Renal cortex interstitium (tissue), 11 donors: ENCODE measurements around the gene PLA2G3. TPM values are rescaled to one million over a fixed set of nuclear protein-coding genes. Genes with fewer than 3 reads are reported as not detected.

ENCODE experiments used
- DNase-seq, 11 donors: peaks; one replicate each; pipeline ENCODE4 v3.0.0-alpha.2; 2013; ENCODE audit warnings: low read depth in 9 of 11, low spot score in 4 of 11; ENCODE audit errors: extremely low read depth in 1 of 11
- polyA plus RNA-seq, 3 donors: library from polyadenylated mRNA; unstranded; fragments of 120-200 nt; gene quantifications; one replicate each; pipeline ENCODE4 v1.2.1, GENCODE V29; 2013; ENCODE audit not compliant: insufficient read length in 3 of 3

The PLA2G3 gene
- polyA plus RNA-seq, 3 donors = 0.06 to 0.22 (median 0.11) TPM

DNA sequence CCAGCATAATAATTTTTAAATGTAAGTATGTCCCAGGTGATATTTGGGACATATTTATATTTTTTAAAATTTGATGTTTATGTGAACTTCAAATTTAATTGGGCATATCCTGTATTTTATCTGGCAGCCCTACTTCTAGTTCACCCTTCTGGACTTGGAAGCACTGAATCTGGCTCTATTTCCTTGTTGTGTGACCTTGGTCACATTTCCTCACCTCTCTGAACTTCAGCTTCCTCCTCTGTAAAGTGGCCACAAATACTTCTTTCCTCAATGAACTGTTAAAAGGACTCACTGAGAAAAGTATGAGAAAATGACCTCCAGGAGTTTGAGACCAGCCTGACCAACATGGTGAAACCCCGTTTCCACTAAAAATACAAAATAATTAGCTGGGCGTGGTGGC is 11.6 kb upstream of the PLA2G3 start:
- DNase-seq = no peak

DNA sequence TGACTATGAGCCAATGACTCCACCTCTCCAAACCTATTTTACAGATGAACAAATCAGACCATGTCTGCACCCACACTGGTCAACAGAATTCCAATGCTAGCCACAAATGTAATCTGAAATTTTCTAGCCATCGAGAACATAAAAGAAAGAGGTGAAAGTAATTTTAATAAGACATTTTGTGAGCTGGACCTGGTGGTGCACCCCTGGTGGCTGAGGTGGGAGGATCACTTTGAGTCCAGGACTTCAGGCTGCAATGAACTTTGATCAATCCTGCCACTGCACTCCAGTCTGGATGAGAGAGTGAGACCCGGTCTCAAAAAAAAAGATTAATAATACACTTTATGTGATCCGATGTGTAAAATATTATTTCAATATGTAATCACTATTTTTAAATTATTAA is 10.3 kb upstream of the PLA2G3 start:
- no peak for DNase-seq

DNA sequence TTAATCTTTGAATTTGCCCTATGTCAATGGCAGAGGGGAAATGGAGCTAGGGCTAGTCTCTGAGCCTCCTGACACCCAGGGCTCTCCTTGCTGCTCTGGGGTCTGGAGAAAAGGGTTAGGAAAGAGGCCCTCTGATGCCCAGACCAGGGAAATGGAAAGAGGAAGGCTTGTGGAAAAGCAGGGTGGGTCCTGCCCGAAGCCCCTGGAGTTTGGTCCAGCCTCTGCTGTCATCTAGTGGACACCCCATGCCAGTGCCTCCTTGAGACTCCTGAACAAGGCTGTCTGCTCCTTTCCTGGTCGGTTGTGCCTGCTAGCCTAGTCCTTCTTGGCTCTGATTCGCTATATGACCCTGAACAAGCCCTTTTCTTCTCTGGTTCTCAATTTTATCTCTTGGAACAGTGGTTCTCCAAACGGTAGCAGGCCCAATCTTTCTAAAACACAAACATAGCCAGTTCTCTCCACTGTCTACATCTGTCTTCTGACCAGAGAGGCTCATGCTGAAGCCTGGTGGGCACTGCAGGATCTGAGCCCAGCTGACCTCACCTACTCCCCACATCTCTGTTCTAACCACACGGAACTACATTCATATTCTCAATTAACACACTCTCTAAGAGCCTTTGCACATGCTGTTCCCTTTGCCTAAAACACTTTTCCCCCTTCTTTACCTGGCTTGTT is 8.8 kb upstream of the PLA2G3 start:
- peak in 6 of 11 donors; percentile 26 to 54 (median 45) for DNase-seq

DNA sequence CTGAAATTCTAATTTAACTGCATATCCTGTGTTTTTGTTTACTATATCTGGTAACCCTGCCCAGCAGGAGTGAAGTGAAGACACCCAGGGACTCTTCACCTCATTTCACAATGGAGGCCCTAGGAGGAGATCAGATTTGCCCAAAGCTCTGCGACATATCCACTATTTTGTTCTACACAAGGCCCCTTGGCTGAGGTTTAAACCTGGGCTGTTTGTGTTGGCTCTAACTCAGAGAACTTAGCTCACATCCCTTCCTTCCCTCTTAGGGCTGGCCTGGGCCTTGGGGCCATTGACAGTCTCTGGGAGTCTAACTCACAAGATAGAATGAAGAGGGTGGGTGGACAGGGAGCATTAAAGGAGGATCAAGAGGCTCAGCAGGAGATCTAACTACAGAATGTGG is 8.2 kb upstream of the PLA2G3 start:
- DNase-seq = no peak

DNA sequence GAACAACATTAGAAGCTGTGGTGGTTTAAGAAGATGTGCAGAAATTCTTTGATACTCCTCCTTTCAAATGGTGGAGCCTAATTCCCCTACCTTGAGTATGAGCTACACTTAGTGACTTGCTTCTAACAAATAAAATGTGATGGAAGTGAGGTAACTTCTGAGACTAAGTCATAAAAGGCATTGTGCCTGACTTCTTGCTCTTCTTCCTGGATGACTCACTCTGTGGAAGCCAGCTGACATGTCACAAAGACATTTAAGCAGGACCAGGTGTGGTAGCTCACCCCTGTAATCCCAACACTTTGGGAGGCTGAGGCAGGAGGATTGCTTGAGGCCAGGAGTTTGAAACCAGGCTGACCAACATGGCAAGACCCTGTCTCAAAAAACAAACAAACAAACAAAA is 3.9 kb upstream of the PLA2G3 start:
- no peak for DNase-seq

DNA sequence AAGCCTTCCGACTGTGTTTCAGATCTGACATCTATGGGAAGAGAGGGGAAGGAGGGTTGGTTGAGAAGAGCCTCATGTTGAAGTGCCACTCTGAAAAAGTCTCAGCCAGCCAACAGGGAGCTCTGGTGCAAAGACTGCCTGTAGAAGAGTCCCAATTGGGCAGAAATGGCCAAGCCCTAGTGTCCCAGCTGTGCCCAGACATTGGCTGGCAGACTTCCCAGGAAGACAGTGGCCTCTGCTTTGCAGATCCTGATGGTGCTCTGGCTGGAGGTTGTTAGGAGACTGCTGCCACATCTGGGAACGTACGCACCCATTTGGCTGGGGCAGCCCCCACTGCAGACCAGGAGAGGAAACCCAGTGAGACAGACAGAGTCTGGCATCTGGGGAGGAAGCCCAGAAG is 3.2 kb upstream of the PLA2G3 start:
- DNase-seq = no peak

DNA sequence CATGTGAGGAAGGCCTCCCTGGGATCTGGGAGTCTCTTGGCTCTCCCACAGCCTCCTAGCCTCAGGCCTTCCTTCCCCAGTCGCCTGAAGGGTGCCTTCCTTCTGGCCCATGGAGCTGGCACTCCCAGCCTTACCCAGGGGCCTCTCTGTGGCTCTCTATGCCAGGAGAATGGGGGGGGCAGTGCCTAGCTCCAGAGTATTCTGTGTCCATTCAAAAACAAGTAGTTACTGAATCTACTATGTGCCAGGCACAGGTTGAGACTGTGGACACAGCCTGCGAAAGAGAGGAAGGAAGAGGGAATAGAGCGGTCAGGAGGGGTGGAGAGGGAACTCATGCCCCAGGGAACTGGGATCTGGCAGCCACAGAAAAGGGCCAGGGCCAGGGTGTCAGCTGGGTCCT is 2.7 kb upstream of the PLA2G3 start:
- DNase-seq = no peak

DNA sequence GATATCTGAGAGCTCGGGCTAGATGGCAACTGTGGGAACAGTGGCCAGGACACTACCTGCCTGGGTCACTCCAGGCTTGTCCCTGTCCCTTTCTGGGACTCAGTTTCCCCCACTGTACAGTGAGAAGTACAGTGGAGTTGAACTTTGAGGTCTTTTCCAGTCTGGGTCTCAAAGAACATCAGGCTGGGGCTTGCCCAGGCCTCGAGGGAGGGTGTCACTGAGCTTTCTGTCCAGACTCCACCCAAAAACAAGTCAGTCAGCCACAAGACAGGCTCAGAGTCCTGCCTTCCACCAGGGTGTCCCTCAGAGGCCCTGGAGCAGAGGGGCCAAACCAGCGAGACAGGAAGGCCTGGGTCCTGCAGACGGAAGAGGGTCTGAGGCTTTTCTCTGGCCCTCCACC is 2.0 kb upstream of the PLA2G3 start:
- DNase-seq = no peak

DNA sequence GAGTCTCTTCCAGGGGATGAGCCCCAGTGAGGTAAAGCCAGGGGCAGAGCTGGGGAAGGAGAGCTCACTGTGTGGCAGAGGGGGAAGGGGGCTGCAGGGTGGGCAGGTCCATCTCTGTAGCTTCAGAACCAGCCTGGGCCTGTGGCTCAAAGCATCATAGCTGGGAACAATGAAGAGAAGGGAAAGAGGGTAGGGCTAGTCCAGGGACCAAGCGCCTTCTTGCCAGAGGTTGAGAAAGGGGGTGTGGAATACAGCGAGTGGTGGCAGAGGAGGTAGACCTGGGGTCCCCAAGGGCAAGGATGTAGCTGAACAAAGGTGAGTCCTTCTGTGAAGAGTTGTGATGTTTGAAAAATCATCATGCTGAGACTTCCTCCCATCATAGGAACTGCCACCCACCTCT is 1.2 kb upstream of the PLA2G3 start:
- DNase-seq = no peak

DNA sequence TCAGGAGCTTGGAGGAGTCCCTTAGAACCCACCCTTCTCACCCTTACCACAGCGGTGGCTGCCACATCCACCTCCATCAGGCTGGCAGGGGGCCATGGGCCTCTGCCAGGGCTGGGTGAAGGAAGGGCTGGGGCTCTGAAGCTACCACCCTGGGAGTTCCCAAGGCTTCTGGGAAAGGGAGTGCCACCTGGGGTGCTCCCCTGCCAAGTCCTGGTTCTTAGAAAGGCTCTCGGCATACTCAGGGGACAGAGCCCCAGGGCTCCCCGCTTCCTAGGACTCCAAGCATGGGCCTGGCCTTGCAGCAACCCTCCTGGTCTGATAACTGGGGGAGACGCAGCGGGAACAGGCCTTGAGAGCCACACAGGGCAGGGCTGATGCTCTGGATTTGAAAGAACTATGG is 438 bp upstream of the PLA2G3 start:
- no peak for DNase-seq

DNA sequence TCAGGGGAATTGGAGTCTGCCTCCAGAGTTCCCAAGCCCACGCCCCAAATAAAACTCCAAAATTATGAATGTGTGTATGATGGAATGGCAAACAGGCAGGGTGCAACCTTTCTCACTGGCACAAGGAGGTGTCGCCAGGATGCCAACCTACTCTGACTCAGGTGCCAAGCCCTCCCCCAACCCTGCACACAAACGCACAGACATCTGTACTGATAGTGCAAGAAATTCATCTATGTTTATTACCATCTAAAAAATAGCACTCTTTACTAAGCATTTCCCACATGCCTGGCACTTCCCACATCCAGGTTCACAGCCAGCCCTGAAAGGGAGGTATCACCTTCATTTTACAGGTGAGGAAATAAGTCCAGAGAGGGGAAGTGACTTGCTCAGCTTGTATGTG is 1.2 kb downstream of the PLA2G3 start:
- no peak for DNase-seq

DNA sequence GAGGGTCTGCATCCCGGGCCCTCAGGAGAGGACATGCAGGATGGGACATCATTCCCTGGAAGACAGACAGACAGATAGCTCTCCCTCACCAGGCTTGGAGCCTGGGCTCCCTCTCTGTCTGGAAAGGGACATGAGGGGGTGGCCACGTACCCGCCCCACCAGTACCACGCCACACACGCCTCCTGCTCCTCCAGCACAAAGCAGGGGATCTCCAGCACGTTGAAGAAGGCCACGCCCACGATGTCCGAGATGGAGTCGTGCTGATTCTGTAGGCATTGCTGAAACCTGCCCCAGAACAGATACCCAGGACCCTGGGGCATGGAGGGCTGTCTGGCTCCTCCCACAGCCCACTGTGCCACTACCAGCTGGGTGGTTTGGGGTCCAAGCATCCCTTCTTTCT is 2.2 kb downstream of the PLA2G3 start:
- no peak for DNase-seq

DNA sequence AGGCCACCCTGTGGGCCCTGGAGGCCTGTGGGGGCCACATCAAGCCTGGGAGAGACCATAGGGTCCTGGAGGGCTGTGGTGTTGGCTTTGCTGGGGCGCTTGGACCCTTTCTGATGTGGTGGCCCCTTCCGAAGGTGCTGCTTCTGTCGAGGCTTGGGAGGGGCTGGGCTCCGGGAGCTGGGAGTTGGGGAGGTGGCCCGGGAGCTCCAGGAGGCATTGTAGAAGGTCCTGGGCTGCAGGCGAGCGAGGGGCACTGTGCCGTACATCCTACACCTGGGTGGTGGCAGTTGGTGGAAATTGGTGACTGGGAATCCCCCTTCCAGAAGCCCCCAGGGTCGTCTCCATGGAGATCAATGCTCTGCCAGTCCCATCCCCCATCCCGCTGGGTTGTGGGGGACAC is 2.6 kb downstream of the PLA2G3 start:
- no peak for DNase-seq

DNA sequence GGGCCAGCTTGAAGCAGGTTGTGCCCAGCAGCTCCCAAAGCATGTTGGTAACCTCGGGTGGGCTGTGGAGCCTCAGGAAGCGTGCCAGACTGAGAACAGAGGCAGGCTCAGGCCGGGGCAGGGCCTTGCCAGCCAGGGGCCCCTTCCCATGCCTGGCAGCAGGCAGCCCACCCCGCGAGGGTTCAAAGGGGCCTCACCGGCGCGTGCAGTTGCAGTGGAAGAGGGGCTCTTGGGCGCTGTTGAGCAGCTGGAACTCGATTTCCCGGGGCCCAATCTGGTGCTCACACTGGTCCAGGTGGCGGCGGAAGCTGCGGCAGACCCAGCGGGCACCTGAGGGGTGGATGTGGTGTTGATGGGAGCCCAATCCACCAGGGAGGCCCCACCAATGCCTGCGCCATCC is 3.6 kb downstream of the PLA2G3 start:
- no peak for DNase-seq

DNA sequence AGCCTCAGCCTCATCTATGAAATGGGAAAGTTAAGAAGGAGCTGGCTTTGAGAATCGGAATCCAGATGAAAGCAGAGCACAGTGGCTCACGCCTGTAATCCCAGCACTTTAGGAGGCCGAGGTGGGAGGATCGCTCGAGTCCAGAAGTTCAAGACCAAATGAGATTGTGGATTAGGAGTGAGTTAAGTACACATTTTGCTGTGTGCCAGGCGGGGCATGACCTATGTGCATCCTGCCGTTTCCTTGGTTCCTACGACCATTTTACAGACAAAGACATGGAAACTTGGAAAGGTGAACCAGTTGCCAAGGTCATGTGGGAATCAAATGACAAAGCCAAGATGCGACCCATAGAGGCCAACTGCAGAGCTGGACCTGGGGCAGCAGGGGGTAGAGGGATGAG is 4.2 kb downstream of the PLA2G3 start:
- DNase-seq = no peak

DNA sequence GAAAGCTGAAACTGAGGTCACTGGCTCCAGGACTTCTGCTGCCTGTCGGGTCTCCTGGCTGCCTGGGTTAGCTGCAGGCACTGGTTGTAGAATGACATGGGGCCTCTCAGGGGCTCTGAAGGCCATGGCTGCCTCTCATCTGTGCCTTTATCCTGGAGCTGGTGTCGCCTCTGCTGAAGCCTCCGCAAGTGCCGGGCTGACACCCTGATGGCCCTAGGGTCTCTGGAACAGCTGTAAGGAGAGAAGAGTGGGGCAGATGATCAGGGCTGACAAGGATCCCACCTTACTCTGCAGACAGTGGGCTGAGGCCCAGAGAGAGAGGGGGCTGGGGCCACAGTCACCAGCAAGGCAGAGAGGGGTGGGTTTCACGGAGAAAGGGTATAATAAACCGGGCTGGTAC is 4.6 kb downstream of the PLA2G3 start:
- no peak for DNase-seq

DNA sequence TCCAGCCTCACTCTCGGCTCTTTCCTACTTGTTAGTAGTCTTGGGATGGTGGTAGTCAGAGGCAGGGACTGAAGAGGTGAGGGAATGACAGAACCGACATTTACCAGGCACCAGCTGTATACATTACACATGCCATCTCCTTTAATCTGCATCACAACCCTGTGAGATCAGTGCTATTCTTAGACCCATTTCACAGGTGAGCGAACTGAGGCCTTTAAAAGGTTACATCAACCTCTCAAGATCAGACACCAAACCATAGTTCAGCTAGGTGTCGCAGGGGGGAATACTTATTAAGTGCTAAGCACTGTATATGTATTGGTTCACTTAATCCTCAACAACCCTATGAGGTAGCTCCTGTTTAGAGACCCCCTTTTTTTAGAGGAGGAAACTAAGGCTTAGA is 5.6 kb downstream of the PLA2G3 start:
- no peak for DNase-seq

DNA sequence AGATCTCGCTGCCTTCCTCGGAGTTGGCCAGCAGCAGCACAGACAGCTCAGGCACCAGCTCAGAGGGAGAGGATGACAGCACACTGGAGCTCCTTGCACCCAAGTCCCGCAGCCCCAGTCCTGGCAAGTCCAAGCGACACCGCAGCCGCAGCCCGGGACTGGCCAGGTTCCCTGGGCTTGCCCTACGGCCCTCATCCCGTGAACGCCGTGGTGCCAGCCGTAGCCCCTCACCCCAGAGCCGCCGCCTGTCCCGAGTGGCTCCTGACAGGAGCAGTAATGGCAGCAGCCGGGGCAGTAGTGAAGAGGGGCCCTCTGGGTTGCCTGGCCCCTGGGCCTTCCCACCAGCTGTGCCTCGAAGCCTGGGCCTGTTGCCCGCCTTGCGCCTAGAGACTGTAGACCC is 6.4 kb downstream of the PLA2G3 start:
- no peak for DNase-seq

DNA sequence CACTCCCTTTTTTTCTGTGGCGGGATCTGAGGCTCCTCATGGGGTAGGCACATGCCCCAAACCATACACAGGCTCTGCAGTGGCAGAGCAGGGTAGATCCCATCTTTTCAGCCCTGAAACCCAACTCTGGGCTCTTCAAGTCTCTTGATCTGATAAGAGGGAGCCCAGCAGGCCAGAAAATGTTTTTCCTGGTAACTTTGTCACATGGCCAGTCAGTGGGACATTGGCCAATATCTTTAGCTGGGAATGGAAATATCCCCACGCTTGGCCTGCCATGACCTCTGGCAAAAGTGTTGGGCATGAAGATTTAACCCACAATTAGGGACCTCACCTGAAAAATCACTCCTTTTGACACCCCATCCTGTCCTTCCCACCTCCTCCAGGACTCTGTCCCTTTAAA is 9.4 kb downstream of the PLA2G3 start:
- no peak for DNase-seq

DNA sequence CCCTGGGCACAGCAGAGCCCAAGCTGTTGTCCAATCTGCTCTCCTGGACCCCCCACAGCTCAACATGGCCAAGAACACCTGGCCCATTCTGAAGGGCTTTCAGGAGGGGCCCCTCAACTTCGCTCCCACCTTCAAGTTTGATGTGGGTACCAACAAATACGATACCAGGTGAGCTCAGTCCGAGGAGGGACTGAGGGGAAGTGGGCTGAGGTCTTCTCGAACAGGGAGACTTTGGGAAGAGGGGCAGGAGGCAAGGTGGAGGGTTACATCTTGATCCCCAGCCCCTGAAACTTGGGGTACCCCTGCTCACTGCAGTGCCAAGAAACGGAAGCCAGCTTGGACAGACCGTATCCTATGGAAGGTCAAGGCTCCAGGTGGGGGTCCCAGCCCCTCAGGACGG is 12.2 kb downstream of the PLA2G3 start:
- no peak for DNase-seq

DNA sequence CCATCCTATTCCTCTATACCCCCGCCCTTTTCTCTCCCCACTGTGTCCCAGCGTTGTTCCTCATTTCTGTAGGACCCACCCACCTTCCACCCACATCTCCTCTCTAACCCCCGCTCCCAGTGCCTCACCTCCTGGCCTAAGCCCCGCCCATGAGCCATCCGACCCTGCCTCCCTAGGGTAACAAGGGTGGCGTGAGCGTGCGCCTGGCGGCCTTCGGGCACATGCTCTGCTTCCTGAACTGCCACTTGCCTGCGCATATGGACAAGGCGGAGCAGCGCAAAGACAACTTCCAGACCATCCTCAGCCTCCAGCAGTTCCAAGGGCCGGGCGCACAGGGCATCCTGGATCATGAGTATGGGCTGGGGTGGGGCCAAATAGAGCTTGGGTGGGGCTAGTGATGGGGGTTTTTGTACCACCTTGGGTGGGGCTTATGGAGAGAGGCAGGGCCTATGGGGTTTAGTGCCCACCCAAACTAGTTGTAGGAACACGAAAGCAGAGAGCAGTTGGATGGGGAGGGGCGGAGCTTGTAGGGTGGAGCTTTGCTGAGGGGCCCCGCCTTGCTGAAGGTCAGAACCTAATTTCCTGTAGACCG is 13.0 kb downstream of the PLA2G3 start:
- DNase-seq = no peak

DNA sequence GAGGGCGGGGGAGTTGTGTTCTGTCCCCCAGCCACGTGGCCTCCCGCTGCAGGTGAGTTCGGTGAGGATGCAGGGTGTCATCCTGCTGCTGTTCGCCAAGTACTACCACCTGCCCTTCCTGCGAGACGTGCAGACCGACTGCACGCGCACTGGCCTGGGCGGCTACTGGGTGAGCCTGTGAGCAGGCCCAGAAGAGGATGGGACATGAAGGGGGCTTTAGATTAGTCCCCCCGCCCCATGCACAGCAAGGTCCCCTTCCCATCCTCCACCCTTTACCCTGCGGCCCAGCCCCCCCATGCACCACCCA is 13.5 kb downstream of the PLA2G3 start:
- no peak for DNase-seq
